ENCODE data around the gene MYH9.

MYH9 gene

GRCh38 chr22:36239150-36239400 is 148.7 kb downstream of the MYH9 start:
- no peak for DNase-seq

GRCh38 chr22:36238373-36239149 is 149.2 kb downstream of the MYH9 start:
- peak; percentile 5 for DNase-seq

- peak; percentile 18 for DNase-seq
Observed at GRCh38 chr22:36237462-36238372, 150.1 kb downstream of the MYH9 start.

- DNase-seq, result no peak
Observed at GRCh38 chr22:36236388-36237319, 151.1 kb downstream of the MYH9 start.

- no peak for DNase-seq
Observed at GRCh38 chr22:36235585-36235984, 152.2 kb downstream of the MYH9 start.

GRCh38 chr22:36234919-36235318 is 152.8 kb downstream of the MYH9 start:
- no peak for DNase-seq

GRCh38 chr22:36234213-36234612 is 153.6 kb downstream of the MYH9 start:
- no peak for DNase-seq

- no peak for DNase-seq
Observed at GRCh38 chr22:36233796-36234195, 154.0 kb downstream of the MYH9 start.

- DNase-seq, result no peak
Observed at GRCh38 chr22:36232715-36233401, 154.9 kb downstream of the MYH9 start.
